ENCODE measurements around the gene PARP16.

PARP16 gene, protein sequence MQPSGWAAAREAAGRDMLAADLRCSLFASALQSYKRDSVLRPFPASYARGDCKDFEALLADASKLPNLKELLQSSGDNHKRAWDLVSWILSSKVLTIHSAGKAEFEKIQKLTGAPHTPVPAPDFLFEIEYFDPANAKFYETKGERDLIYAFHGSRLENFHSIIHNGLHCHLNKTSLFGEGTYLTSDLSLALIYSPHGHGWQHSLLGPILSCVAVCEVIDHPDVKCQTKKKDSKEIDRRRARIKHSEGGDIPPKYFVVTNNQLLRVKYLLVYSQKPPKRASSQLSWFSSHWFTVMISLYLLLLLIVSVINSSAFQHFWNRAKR

DNA sequence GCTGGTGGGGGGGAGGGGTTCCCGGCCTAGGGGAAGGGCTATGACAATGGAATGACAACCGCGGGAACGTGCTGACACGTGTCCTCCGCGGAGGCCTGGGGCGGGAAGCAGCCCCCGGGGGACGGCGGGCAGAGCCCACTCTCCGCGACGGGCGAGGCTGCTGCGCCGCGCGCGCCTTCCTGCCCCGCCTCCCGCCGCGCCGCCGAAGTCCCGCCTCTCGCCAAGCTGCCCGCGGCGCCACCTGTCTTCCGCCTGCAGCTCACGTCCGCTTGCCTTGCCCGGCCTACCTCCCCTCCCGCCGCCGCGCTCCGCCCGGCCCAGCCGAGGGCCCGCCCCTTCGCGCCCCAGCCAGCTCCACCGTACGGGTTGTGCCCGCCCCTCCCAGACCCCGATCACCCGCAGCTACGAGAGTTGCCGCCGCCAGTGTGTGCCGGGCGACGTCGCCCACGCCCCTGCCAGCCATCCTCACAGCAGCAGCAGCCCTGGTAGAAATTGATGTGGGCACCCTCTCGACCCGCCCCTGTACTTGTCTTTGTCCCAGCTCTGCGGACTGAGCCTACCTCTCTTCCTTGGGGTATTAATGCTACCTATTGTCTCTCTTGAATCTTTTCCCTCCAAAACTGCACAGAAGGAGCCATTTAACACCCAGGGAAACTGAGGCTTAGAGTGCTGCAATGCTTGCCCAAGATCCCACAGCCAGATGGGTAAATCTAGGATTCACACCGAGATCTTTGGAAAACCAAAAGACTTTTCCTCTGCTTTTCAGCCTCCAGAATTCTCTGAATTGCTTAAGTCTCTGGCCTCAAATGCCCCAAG is at the start of gene PARP16:
Gene PARP16 (minus strand): TSS at position 180 of the 816 bp plus-strand sequence. CDS start 457 bp downstream, outside the sequence.
- DNase-seq (ENCODE audit: low read depth): peak; percentile 83

DNA sequence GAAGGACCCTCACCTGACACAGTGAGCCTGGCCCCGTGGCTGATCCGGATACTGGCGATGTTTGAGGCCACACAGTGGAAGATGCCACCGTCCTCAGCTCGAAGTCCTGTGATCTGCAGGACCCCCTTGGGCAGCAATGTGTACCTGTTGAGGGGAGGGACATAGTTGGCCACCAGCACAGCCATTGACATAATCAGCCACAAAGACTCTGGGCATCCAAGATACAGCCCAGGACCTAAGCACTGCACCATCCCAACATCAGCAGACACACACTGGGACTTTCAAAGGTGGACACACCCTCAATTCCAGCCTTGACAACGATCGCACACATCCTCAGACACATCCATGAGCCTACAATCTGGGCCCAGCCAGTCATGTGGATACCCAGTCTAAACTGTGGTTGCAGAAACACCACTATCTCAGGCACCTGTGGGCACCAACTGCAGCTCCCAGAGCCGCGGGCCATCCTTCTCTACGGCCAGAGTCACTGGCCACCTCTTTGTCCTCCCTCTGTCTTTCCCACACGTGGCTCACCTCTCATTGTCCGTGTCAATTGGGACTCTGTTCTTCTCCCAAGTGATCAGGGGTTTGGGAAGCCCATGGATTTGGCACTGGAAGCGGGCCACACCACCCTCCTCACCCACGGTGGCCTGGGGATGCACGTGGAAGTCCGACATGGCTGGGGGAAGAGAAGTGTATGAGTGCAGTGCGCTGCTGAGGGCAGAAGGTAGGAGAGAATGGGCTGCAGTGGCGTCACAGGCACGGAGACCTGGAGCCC is 48.8 kb upstream of the PARP16 start:
- no peak for DNase-seq (ENCODE audit: low read depth)

DNA sequence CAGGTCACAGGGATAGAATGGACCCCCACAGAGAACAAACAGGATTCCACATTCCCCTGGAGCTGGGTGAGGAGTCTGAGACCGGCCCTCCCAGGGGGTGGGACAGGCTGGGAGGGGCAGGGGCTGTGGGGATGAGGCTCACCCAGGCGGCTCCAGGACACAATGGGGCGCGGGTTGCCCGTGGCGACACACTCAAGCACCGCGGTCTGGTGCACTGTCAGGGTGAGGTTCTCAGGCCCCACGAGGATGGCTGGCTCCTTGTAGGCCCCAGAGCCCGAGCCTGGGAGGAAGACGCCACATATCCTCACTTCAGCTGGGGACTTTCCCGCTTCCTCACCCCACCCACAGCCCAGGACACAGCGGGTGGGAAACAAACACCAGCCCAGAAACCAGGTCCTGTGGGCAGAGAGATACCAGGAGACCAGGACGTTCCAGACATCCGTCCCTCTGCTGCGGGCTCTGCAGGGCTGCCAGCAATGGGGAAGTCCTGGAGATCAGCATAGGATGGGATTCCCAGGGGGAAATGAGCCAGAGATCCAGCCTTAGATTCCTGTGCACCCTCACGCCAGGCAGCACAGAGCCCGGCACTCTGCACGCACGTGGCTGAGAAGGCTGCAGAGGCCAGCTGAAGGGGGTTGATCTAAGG is 48.0 kb upstream of the PARP16 start:
- DNase-seq (ENCODE audit: low read depth): no peak

DNA sequence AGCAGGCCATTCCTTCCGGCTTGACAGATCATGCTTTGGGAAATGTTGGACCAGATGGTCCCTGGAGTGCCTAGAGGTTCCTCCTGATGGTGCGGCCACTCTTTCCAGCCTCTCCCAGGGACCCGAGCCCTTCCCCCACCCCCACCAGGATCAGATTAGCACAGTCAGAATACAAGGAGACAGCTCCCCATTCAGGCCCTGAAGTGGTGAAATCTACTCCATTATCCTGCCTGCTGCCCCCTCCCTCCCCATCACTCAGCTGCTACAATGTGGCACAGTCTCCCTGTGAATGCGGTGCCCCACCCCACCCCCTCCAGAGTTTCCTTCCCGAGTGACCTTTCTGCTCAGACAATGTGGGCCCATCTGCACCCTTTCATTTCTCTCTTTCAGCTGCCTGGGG is 47.2 kb upstream of the PARP16 start:
- DNase-seq (ENCODE audit: low read depth): no peak

GRCh38 chr15:65333148-65333820 is 46.6 kb upstream of the PARP16 start:
- no peak for DNase-seq (ENCODE audit: low read depth)

DNA sequence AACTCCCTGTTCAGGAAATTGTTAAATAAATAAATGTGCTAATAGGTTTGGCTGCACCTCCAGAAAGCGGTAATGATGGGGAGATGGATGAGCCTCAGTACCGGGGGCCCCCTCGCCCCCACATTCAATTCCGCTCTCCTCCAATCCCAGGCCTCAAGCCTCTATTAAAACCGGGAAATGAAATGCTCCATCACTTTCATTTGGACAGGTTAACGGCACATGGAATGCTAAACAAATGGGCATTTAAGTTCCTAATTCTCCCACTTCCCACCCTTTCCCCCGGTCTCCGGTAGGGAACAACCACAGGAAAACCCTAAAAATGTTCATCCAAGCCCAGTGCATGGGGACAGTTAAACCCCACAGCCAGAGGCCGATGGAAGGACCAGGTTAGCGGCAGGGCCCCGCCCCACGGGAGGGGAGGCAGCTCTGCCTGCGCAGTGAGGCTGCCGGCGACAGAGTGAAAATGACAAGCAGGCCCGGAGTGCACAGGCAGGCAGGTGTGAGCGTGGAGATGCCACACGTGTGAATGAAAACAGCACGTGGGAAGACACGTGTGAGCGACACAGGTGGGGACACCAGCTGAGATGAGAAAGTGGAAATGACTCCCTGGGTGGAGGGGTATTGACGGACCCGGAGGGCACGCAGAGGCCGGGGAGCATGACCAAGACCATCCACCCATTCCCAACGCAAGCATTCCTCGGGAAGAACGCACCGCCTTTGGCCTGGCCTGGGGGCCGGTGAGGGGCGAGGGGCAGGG is 45.9 kb upstream of the PARP16 start:
- DNase-seq (ENCODE audit: low read depth): no peak

- no peak for DNase-seq (ENCODE audit: low read depth)
These were observed 45.1 kb upstream of the PARP16 start for GRCh38 chr15:65331811-65332210.

DNA sequence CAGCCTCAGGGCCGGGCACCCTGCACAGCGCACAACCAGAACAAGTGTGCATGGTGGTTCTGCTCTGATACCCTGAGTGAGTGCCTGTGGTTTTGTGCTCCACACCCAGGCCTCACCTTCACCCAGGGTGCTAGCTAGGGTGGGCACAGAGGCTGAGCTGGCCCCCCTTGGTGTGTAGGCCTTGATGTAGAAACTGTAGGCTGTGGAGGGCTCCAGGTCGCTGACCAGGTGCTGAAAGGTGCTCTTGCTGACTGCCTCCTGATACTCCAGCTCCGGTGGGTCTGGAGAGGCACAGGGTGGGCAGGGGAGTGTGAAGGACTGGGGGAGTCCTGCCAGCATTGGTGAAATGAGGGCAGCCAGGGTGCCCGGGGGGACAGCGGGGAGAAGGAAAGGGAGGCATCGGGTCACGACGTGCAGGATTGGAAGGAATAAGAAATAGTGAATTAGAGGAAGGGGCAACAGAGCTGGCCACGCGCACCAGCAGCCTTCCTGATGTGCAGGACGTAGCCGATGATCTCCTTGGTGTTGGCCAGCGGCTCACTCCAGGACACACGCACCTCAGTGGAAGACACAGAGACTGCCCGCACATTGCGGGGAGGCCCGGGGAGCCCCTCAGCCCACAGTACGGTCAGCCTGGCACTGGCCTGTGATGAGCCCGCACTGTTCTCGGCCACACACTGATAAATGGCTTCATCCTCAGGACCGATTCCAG is 44.4 kb upstream of the PARP16 start:
- DNase-seq (ENCODE audit: low read depth): no peak

DNA sequence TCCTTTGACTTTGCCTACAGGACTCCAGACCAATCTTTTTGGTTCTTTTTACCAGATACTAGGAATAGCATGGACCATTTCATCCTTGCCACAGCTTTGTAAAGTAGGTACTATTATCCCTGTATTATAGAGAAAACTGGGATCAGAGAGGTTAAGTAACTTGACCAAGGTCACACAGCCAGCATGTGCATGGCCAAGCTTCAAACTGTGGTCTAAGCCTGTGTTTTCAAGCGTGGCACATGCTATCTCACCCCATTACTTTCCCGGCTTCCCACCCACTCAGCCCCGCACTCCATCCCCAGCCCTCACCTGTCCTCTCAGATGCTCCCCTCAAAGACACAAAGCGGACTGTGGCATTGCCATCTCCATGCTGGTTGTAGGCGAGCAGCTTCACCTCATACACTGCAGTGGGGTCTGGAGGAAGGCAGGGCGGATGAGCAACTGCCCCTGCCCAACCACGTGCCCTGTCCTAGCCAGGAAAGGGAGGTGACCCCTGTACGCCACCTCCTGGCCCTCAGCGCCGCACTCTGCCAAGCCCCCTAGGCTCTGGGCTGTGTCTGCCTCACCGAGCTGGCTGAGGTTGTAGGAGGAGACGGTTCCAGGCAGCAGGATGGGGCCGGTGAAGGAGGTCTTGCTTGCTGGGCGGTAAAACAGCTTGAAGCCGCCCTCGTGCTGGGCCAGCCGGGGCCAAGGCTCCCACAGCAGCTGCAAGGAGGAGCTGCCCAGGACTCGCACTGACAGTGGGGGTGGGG is 43.5 kb upstream of the PARP16 start:
- no peak for DNase-seq (ENCODE audit: low read depth)

- DNase-seq (ENCODE audit: low read depth): no peak
These were observed 42.8 kb upstream of the PARP16 start for GRCh38 chr15:65329288-65329983.

GRCh38 chr15:65328506-65329287 is 42.0 kb upstream of the PARP16 start:
- DNase-seq (ENCODE audit: low read depth): no peak

DNA sequence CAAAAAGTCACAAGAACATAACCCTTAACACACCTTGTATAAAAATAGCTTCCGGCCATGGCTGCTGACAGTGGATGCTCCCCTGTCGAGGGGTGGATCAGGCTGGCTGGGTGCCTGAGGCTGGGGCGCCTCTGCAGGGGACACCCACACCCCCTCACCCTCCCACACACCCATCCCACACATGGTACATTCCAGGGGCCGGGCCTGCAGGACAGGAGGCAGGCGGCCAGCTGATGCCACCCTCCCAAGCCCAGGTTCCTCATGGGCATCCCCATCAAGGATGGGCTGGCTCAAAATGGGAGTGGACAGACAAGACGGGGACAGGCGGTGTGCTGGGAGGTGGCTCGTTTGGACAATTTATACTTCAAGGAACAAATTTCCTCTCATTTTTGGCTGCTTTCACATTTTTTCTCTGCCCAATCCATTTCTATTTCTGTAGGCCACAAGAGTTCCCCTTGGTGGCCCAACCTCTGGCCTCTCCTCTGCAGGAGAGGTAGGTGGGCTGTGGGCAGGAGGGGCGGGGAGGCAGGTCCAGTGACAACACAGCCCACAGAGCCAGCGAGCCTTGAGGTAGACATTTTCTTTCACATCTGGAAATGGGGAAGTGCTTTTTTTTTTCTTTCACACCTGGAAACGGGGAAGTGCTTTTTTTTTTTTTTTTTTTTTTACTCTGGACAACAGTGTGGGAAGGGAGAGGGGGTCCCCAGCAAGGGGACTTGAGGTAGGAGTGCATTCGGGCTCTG is 41.1 kb upstream of the PARP16 start:
- no peak for DNase-seq (ENCODE audit: low read depth)

GRCh38 chr15:65326818-65327217 is 40.1 kb upstream of the PARP16 start:
- no peak for DNase-seq (ENCODE audit: low read depth)

GRCh38 chr15:65326117-65326526 is 39.4 kb upstream of the PARP16 start:
- DNase-seq (ENCODE audit: low read depth): no peak

DNA sequence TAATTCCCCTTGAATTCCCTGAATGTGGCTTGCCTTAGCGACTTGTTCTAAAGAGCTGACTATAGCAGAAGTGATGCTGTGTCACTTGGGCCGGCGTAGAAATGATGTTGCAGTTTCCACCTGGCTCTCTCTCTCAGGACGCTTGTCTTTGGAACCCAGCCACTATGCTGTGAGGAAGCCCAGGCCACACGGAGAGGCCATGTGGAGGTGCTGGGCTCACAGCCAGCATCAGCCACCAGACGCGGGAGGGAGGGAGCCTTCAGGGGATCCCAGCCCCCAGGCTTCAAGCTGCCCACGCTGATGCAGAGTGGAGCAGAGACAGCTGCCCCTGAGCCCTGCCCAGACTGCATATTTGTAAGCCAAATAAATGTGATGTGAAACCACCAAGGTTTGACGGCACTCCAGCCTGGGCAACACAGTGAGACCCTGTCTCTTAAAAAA is 36.4 kb upstream of the PARP16 start:
- DNase-seq (ENCODE audit: low read depth): no peak

DNA sequence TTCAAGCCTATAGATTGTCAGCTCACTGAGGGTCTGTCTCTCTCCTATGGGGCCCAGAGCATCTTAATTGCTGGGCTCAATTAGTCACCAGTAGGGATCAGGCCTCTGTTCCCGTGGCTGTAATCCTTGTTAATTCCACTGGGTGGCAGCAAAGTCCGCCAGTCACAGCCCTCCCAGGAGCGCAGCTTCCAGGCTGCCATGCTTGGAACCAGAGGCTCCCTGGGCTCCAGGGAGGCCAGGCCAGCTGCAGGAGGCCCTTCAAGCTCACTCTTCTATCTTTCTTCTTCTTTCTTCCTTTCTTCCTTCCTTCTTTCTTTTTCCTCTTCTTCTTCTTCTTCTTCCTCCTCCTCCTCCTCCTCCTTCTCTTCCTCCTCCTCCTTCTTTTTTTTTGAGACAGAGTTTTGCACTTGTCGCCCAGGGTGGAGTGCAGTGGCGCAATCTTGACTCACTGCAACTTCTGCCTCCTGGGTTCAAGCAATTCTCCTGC is 32.2 kb upstream of the PARP16 start:
- peak; percentile 57 for DNase-seq (ENCODE audit: low read depth)

GRCh38 chr15:65312400-65312916 is 25.8 kb upstream of the PARP16 start:
- no peak for DNase-seq (ENCODE audit: low read depth)
